ENCODE measurements around the gene LRCH1. TPM values are rescaled to one million over a fixed set of nuclear protein-coding genes. Genes with fewer than 3 reads are reported as not detected.

LRCH1 gene
- total and polyA plus RNA-seq, 8 donors = 2.0 to 10.5 (median 3.8) TPM

GRCh38 chr13:46598140-46598819, 45.3 kb downstream of the LRCH1 start:
- H3K27me3 ChIP-seq = no peaks in the 10 kb centered on the region
- ATAC-seq (peak in 1 of 4 donors; percentile 24), DNase-seq (no peak), FAIRE-seq (no peak)
- no peaks in the 10 kb centered on the region for H3K36me3 ChIP-seq
- WGBS, 2 donors = 91 to 94% methylated on average over 7 of the region's 7 CpGs
- H3K4me3 ChIP-seq = no peak overlapping the region
- TF ChIP-seq CTCF (IDR thresholded peaks at IDR 0.05) = no peak
- peaks cover 0 to 22% (median 6%) of the 10 kb centered on the region in 3 donors for H3K4me1 ChIP-seq
- H3K9me3 ChIP-seq = no peaks in the 10 kb centered on the region
- no peak overlapping the region for H3K27ac ChIP-seq
- intact Hi-C loops (cut with DNase I) = no loop called here

GRCh38 chr13:46598820-46599180, 45.8 kb downstream of the LRCH1 start:
- Histone ChIP-seq H3K27me3 (no peaks in the 10 kb centered on the region), H3K4me3 (no peak overlapping the region), H3K36me3 (no peaks in the 10 kb centered on the region), H3K27ac (no peak overlapping the region), H3K4me1 (peaks cover 0 to 22% (median 6%) of the 10 kb centered on the region in 3 donors), H3K9me3 (no peaks in the 10 kb centered on the region)
- WGBS, 2 donors = 91 to 93% methylated on average over 2 of the region's 2 CpGs
- no peak for DNase-seq
- no peak for ATAC-seq
- no peak for FAIRE-seq
- intact Hi-C loops (cut with DNase I) = no loop called here
- TF ChIP-seq CTCF (IDR thresholded peaks at IDR 0.05) = no peak

GRCh38 chr13:46600943-46601311, 48.0 kb downstream of the LRCH1 start:
- no peak overlapping the region for H3K4me3 ChIP-seq
- H3K9me3 ChIP-seq = no peaks in the 10 kb centered on the region
- intact Hi-C loops (cut with DNase I) = no loop called here
- H3K4me1 ChIP-seq = peaks cover 9 to 29% (median 18%) of the 10 kb centered on the region in 3 donors
- TF ChIP-seq CTCF (IDR thresholded peaks at IDR 0.05) = no peak
- no peak for ATAC-seq
- no peak for FAIRE-seq
- H3K36me3 ChIP-seq = no peaks in the 10 kb centered on the region
- H3K27me3 ChIP-seq = no peaks in the 10 kb centered on the region
- 92 to 94% methylated on average over 3 of the region's 3 CpGs for WGBS, 2 donors
- no peak for DNase-seq
- H3K27ac ChIP-seq = no peak overlapping the region

- Histone ChIP-seq H3K4me1 (peaks cover 9 to 29% (median 18%) of the 10 kb centered on the region in 3 donors), H3K36me3 (no peaks in the 10 kb centered on the region), H3K27me3 (no peaks in the 10 kb centered on the region), H3K9me3 (no peaks in the 10 kb centered on the region), H3K4me3 (no peak overlapping the region), H3K27ac (no peak overlapping the region)
- TF ChIP-seq CTCF (IDR thresholded peaks at IDR 0.05) = no peak
- ATAC-seq (no peak), FAIRE-seq (no peak), DNase-seq (no peak)
- intact Hi-C loops (cut with DNase I) = no loop called here
- WGBS, 2 donors = 95 to 99% methylated on average over 4 of the region's 4 CpGs
Measured at GRCh38 chr13:46602531-46602930, 49.6 kb downstream of the LRCH1 start.

GRCh38 chr13:46603165-46603603, 50.2 kb downstream of the LRCH1 start:
- no peak for ATAC-seq
- peaks cover 9 to 29% (median 18%) of the 10 kb centered on the region in 3 donors for H3K4me1 ChIP-seq
- no peak overlapping the region for H3K4me3 ChIP-seq
- intact Hi-C loops (cut with DNase I) = no loop called here
- no peaks in the 10 kb centered on the region for H3K9me3 ChIP-seq
- no peak overlapping the region for H3K27ac ChIP-seq
- H3K27me3 ChIP-seq = no peaks in the 10 kb centered on the region
- DNase-seq = no peak
- H3K36me3 ChIP-seq = no peaks in the 10 kb centered on the region
- TF ChIP-seq CTCF (IDR thresholded peaks at IDR 0.05) = no peak
- FAIRE-seq = no peak
- WGBS, 2 donors = 90 to 91% methylated on average over 4 of the region's 4 CpGs

All from pancreas (tissue), 10 donors.